ENCODE measurements around the gene ELMO1.

ELMO1 gene

DNA sequence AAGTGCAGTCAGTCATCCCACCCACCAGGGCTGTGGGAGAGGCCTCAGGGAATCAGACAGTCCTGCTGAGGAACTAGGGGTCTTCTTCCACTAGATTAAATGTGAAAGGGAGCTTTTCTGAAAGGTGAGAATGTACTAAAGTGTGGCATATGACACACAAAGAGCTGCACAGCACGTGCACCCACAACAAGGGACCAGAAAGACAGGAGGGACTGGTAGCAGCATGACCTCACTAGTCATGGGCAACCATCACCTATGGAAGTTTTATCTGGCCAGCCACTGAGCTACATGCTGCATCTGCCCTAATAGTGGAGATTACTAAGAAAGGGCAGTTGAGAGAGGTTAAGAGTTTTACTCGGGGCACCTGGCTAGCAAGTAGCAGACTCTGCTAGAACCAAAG lies 519.9 kb downstream of the ELMO1 start:
- no peak for DNase-seq

DNA sequence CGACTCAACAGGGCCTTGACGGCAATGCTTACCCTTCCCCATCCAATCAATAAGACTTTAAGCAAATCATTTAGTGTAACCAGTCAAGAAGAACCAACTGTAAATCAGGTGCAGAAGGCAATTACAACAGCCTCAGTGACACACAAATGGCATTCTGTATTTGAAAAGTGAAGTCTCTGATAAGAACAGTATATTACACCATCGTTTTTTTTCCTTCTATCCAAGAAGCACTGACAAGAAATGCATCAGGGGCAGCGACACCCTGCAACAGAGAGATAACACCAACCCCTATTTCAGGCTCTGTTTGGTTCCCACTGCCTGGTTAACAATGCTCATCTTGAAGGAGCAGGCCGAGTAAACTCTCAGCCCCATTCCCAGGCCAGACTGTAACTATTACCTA lies 520.4 kb downstream of the ELMO1 start:
- DNase-seq, result no peak

DNA sequence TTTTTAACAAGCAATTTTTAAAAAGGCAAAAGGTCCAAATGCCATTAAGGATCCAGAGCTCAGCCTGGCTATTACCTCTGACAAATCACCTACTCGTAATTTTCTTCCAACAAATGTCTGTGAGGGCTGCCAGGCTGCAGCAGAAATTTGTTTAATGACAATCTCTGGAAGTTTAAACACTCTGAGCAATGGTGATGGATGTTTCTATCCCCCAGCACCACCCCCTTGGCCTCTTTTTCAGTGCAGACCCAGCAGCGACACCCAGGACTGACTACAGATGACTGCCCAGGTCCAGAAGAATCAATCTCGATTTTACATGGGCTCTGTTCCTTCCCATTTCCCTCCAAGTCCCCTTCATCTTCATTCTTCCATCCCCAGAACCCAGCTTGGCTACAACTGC lies 523.0 kb downstream of the ELMO1 start:
- no peak for DNase-seq

DNA sequence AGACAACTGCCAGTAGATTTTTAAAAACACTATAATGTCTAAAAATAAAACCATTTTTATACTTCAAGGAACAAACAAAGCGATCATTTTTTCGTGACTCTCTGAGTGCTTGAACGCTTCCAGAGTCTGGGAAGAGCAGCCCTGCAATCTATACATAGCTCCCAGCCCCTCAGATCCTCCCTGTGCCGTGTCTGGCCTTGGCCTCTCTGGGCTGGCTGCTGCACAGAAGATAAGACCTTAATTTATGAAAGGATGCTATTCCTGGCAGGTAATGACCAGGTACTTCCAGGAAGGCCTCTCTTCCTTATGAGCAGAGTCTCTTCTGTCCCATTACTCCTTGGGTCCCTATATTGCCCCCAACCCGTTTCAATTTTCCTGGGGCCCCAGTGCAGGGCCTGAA lies 523.5 kb downstream of the ELMO1 start:
- no peak for DNase-seq

DNA sequence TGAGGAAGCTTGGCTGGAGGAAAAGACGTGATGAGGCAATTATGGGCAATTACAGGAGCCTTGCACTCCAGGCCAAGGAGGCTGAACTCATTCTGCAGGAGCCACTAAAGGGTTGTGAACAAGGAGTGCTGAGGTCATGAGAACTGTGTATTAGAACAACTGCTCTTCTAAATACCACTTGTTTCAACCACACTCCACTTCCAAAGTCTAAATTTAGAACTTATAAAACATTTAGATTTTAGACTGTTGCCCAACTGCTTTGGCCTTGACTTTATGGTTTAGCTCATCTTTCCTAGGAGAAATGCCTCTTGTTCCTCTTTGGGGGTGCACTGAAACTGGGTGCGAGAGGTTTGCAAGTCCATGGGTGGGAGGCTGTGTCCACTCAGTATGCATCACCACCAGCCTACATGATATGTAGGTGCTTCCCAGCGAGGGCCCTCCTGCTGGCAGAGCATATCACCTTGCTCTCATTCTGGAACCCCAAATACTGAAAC lies 524.7 kb downstream of the ELMO1 start:
- no peak for DNase-seq

DNA sequence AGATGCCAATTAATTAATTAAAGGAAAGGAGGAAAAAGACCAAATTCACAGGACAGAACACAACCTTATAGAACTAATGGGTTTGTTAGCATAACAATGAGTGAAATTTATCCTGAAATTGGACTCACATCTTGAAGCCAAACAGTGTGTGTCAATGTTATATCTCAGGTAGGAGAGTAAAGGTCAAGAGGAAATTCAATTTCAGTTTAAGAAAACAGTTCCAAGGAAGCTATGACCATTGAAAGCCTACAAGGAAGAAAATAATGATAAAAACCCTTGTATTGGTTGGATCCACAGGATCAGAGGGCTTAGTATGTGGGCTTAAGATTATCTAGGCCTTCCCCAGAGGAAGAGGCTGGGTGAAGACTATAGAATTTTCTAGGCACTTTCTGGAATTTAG lies 525.5 kb downstream of the ELMO1 start:
- no peak for DNase-seq

DNA sequence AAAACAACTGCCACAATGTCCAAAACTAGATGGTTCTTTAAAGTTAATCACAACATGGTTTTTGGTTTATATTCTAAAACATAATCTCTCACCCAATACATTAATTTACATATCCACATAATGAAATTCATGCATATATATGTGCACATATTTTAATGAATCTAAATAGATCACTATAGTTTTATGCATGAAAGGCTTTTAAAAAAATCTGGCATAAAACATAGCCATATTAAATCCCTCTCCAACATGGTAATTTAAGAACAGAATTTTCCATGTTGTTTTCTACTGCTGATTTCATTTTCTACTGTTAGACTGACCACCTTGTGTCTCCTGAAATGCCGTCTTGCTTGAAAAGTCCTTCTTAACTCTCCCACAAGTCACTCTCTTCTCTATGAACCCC lies 528.2 kb downstream of the ELMO1 start:
- no peak for DNase-seq

DNA sequence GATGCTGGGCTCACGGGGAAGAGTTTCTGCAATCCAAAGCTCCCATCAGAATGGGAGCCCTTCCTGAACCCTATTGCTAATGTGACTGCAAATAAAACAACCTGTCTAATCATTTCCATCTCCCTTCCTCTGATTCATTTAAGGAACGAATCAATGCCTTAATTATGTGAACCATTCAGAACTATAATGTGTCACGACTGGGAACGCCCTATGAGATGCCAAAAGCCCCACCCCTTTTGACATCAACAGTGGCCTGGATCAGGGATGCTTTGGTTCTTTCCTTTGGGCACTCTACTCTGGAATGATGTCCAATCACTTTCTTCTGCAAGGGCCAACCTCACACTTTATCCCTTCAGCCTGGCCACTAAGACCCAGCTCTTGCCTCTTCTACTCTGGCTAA lies 528.9 kb downstream of the ELMO1 start:
- no peak for DNase-seq

DNA sequence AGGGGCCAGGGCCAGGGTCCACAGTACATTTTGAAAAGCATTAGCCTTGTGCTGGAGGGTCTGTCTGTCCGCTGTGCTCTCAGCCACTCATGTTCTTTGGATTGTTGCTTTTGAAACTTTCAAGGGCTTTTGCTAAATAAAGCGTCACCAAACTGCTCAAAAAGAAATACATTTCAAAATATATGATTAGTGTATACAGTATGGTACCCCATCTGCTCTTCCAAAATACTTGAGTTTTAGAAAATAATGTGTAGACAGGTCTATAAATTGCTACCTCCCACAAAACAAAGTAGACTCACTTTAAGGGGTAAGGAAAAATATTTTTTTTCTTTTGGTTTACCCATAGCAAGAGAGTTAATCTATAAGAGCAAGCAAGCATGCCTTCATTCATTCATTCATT lies 530.1 kb downstream of the ELMO1 start:
- DNase-seq, result no peak

DNA sequence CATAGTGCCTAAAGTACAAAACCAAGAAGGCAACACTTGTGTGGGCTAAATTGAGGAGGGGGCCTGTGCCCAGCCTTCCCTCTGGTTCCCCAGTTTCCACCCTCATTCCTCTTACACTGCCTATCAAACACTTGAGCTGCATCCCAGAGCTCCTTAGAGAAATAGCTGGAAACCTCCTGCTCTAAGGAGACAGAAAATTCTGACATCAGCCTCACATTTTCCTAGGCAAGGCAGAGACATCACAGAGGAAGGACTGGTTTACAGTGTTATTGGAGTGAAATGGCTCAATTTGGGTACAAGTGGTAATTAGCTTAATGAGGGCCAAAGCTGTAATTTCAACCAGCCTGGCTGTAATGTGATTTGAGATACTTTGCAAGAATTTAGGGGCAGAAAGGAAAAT lies 532.0 kb downstream of the ELMO1 start:
- DNase-seq, result no peak

DNA sequence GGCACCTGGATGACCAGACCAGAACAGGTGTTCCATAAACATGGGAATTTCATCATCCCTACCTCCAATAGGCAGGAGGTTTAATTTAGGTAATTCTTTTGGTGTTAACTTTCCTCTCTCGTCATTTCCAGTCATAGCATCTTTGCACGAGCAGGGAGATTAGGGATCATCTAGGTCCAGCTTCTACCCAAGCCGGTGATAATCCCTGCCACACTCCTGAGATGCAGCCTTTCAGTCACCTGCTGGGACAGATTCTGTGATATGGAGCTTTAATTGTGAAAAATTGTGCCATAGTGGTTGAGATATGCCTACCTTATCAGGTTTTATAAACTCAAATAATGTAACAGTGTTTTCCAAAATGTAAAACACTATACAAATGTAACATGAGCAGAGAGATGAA lies 532.5 kb downstream of the ELMO1 start:
- no peak for DNase-seq

DNA sequence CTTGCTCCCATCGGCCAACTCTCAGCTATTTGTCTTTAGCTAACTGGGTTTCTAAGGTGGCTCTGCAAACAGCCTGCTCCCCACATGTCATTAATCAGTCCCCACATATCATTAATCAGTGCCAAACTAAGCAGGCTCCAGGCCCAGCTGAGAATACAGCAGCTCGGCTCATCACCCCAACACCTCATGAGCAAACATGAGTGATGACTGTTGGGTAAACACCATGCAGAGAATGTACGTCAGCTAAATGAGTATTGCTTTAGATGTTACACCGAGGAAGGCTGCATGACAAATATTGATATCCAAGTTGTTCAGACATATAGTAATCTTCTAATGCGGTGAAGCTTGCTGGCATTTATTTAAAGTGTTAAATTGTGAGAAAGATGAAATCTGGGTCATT lies 536.9 kb downstream of the ELMO1 start:
- no peak for DNase-seq

DNA sequence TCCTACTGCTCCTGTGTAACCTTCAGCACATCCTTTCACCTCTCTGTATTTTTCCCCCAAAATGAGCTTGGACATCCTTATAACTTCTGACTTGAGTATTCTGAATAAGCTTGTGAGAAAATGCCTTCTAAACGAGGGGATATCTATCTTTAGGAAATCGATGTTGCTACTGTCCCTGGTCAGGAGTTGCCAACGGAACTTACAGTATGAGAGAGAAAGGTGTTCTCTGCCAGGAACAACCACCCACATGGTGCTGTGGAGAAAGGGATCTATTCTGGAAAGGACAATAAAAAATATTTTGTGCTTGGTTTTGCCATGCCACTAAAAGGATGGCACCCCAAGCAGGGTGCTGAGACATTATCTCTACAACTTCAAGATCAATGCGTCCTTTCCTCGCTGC lies 537.8 kb downstream of the ELMO1 start:
- DNase-seq, result no peak

DNA sequence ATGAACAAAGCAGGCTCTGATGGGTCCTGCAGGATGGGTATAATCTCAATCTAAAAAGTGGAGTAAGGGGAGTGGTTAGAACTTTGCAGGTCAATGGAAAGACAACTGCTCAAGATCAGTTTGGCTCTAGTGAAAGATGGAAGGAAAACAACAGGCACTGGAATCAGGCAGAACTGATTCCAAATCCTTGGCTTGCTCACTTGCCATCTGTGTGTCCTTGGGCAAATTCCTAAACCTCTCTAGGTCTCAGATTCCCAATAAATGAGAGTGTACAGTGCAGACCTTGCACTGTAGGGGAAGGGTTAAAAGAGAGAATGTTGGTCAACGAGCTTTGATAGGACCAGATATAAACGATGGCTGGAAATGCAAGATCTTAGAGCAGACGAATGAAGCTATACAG lies 538.3 kb downstream of the ELMO1 start:
- no peak for DNase-seq

DNA sequence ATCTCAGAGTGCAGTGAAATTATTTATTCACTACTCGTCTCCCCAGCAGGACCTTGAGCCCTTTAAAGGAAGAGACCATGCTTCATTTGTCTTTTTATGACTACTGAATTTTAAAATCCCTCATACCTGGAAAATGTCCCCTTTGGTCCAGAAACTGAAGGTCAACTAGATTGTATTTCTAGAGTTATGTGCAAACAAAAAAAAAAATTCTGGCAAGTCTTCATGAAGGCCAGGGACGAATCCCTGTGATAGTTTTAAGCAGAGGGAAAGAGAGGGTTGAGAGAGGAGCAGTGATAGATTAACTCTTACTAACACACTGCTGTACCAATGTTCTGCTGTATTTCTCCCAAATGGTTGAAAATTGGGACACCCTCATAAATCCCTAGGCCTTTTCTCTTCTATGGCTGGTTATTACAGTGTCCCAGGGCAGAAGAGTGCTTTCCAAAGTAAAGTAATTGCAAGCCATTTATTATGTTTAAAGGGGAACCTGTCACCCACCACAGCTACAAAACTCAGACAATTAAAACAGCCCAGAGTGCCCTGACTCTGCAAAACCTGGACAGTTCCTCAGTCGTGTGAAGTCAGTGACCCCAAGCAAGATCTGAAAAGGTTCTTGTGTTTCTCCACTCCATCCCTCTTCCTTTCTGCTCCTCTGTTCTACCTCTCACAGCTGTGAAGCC lies 541.6 kb downstream of the ELMO1 start:
- DNase-seq, result no peak

DNA sequence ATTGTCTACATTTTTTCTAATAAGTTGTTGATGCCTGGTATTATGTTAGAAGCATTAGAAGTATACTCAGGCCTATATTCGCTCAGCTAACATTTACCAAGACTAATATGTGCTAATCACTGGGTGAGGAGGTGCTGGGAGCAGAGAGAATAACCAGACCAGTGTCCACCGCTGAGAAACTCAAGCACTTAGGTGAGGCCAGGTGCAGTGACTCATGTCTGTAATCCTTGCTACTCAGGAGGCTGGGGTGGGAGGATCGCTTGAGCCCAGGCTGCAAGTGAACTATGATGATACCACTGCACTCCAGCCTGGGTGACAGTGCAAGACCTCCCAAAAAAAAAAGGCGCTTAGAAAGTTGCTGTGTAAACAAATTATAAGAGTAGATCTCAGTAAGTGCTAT lies 542.2 kb downstream of the ELMO1 start:
- no peak for DNase-seq

DNA sequence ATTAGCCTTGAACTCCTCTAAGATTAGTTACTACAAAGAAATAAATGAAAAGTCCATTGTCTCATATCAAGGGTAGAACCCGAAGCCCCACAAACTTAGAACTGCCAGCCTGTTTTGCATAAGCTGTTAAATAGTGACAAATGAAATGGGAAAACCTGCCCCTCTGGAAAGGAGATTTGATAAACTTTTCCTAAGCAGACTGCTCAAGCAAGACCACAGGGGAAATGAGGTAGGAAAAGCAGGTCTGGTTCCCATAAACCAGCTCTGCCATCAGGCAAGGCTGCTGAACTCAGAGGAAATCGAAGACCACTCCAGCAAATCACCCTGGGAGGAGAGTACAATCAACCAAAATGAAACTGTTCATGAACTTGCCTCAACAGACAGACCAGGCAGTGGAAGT lies 542.8 kb downstream of the ELMO1 start:
- DNase-seq, result no peak

DNA sequence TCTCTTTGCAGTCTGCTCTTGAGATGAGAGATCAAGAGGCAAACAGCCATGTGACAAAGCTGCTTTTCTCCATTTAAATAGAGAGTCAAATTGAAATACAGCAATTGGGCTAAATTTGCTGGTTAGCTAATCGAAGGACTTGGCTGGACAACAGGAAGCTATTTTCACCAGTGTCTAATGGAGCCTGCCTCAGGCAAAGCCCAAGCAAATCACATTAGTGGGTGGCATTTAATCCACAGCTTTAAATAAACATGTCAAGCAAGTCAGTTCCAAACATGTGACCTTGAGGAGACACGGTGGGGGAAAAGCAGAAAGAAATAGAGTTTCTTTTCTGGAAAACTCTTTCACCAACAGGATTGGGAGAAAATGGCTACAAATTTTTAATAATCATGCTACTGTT lies 543.9 kb downstream of the ELMO1 start:
- DNase-seq, result no peak

DNA sequence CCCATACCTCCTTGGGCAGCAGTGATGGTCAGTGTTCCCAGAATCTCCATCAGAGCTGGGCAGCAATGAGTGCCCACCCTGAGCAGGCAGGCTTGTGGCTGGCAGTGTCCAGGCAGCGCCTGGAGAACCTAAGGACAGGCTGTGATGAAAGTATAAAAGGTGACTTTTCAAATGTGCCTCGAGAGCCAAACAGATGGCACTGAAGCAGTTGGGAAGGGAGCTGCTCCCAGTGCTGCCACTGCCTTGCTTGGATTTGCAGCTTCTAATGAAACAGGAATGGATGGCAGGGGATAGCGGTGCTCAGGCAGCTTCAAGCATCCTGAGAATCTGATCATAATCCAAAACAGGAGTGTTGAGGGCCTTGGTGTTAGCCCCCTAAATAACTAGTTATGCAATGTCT lies 544.6 kb downstream of the ELMO1 start:
- no peak for DNase-seq

DNA sequence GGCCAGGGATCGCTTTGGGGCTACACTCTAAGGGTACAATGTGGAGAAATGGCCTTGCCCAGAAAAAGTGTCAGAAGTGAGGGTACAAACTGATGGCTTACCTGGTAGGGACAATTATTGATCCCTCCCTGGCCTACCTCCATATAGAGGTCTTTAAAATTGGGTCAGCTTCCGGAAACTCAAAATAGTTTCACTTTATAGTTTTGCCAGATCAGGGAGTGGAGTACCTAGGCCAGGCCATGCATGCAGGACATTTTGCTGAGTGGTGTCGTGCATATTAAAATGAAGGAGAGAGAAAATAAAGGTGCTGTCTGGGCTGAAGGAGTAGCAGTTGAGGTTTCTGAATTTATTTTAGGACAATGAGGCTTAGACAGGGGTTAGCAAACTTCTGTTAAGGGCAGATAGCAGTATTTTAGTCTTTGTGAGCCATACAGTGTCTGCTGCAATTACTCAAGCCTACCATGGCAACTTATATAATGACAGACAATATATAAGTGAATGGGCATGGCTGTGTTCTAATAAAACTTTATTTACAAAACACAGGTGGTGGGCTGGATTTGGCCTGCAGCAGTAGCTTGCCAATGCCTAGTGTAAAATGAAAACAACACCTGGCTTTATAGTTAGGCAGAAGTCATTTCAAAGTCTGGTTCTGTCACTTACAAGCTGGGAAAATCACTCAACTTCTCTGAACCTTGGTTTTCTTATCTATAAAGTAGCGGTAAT lies 547.5 kb downstream of the ELMO1 start:
- no peak for DNase-seq

DNA sequence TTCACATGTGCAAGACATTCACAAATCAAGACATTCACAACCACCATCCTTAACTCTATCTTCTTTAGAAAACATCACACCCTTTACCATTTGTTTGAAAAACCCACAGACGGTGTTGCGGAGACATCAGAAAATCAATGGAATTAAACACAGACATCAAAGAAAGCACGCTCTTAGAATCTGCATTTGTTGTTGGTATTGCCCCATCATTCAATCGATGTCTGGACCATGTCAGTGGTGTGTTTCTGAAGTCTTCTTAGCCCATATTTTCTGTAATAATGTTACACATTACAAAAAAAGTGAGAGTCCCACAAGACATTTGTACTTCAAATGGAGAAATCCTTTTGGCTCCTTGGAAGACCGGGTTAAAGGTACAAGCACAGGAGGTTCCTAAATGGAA lies 550.5 kb downstream of the ELMO1 start:
- DNase-seq, result no peak

DNA sequence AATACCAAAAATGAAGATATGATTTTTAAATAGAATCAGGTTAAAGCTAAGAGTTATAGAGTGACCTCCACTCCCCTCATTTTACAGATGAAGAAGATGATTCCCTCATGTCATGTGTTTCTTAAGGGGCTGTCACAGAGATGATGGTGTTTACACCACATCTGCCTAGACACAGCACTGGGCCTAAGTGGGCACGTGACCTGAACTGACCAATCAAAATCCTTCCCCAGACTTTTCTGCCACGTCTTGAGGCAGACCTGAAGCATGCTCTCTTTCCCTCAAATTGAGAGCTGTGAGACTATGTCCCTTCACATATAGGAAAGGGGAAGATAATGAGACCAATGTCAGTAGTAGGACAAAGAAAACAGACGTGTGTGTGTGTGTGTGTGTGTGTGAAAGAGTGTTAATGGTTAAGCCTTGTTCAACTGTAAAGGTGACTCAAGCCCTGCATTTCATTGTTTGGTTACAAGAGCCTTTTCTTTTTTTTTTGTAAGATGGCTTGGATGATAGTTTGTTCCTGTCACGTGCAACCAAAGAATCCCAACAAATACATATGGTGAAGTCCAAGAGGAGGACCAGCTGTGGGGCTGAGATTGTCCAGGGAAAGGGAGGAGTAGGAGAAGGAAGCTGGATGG lies 551.6 kb downstream of the ELMO1 start:
- no peak for DNase-seq

DNA sequence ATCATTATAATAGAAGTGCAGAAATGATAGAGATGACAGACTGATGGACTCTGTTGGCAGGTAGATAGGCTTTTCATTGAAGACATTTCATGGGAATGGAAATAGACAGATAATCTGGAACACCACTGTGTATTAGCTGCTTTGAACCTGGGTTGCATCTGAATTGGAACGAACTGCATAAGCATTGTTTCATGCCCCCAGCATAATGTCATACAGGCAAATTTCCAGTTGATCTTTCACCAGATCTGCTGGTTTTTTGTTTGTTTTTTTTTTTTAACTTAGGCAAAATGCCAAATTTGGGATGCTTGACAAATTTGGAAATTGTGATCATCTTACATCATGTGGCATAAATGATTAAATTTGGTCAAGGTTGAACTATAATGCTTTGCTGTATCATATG lies 552.2 kb downstream of the ELMO1 start:
- no peak for DNase-seq

DNA sequence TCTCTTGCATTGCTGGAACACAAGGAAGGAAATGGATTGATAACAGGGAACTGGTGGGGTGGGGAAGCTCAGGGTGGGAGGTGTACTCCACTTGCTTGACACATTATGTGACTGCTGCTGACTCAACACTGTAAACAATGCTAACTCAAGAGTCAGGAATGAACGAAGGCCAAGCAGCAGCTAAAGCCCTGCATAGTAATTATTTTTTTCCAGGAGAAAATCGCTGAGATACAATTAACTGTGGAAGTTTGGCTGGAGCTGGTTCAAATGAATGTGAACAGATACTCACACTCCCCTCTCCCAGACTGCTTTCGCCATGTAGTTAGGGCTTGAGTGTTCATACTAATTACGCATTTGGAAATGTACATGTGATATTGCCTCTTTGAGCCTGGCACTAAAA lies 553.5 kb downstream of the ELMO1 start:
- no peak for DNase-seq

All from EL (cell line).